AG10803 (cell line): ENCODE results near the gene IDS.
A peak's percentile ranks its signal among the peaks of the same experiment; 100 is the strongest.

Experiments
- DNase-seq: peaks from one replicate; pipeline ENCODE4 v3.0.0; 2010; ENCODE audit warnings: low read depth
- H3K4me3 ChIP-seq: 2 replicates; pipeline ENCODE4 v1.5.1; 2011; ENCODE audit warnings: mild to moderate bottlenecking, low read length, control low read depth
- TF ChIP-seq, protein P1 (sequence below): conservative IDR thresholded peaks from 2 replicates; pipeline ENCODE4 v1.5.1; 2011; ENCODE audit warnings: mild to moderate bottlenecking, low read length, control low read depth, inconsistent platforms

IDS gene

GRCh38 chrX:149498767-149499166 is 6.3 kb downstream of the IDS start:
- no peak overlapping the region for H3K4me3 ChIP-seq

DNA sequence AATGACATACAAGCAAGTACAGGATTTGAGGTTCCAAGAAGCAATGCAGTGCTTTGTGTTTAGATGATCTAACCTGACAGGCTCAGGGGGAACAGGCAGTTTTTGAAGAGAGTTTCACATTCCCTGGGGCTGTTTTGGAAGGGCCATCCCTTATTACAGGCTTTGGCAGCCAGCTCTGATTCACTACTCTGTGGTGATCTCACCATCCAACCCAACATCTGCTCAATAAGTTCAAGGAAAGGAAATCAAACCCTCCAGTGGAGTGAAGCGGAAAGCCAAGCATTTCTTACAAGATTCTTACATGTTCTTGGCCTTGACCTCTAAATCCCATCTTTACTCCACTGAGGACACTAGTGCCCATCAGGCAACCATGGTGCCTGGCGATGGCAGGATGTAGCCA is 7.5 kb downstream of the IDS start:
- TF ChIP-seq, protein P1, sequence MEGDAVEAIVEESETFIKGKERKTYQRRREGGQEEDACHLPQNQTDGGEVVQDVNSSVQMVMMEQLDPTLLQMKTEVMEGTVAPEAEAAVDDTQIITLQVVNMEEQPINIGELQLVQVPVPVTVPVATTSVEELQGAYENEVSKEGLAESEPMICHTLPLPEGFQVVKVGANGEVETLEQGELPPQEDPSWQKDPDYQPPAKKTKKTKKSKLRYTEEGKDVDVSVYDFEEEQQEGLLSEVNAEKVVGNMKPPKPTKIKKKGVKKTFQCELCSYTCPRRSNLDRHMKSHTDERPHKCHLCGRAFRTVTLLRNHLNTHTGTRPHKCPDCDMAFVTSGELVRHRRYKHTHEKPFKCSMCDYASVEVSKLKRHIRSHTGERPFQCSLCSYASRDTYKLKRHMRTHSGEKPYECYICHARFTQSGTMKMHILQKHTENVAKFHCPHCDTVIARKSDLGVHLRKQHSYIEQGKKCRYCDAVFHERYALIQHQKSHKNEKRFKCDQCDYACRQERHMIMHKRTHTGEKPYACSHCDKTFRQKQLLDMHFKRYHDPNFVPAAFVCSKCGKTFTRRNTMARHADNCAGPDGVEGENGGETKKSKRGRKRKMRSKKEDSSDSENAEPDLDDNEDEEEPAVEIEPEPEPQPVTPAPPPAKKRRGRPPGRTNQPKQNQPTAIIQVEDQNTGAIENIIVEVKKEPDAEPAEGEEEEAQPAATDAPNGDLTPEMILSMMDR = peak; percentile 29
- DNase-seq = peak; percentile 68
- H3K4me3 ChIP-seq = no peak overlapping the region

More at GRCh38 chrX:149498767-149499166, 6.3 kb downstream of the IDS start:
- TF ChIP-seq, protein P1 = no peak
- no peak for DNase-seq

DNA sequence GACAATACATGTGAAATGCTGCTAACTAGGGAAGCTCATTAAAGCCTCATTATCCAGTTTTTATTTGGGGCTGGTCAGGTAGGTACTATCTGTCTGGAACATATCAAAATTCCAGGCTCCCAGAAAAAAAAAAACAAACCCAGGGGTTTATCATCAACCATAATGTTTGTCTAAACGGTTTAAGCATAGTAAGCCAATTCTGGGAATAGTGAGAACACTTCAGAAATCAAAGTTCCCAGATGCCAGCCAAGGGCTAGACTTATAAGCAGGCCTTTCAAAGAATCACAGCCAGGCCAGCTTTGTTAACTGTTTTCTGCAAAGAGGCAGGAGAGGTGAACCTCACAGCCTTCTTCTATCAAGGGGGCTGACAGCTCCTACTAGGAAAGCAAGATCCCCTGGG is 8.1 kb downstream of the IDS start:
- H3K4me3 ChIP-seq = no peak overlapping the region
- TF ChIP-seq, protein P1 = no peak
- DNase-seq = no peak

- TF ChIP-seq, protein P1 = no peak
- DNase-seq = peak; percentile 79
Observed at GRCh38 chrX:149495573-149496071, 9.5 kb downstream of the IDS start.

DNA sequence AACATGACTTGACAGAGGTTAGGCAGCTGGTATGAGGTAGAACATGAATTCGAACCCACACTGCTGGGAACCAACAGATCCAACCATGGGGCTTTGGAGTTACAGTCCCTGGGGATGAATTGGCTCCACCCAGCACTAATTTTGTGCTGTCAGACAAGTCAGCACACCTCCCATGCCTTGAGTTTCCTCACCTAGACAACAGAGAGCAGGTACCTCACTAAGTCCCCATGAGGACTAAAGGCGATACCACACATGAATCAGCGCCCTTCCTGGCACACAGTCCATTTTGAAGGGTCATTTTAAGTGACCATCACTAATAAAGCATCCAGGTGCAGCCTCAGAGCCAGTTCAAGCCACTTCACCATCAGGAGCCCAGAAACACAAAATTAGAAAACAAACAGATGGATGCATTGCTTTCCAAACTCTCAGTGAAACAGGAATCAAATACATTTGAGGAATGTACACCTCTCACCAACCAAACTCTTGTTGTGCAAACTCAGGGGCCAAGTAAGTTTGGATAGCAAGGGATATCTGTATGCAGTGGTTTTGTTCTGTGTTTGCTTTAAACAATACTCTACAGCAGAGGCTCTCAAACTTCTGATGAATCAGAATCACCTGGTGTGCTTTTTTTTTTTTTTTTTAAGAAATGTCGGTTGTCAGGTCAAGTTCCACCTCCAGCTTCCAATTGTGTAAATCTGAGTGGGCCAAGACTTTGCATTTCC is 10.1 kb downstream of the IDS start:
- DNase-seq = peak; percentile 6
- no peak overlapping the region for H3K4me3 ChIP-seq
- TF ChIP-seq, protein P1 = no peak

More at GRCh38 chrX:149495573-149496071, 9.5 kb downstream of the IDS start:
- H3K4me3 ChIP-seq = no peak overlapping the region

DNA sequence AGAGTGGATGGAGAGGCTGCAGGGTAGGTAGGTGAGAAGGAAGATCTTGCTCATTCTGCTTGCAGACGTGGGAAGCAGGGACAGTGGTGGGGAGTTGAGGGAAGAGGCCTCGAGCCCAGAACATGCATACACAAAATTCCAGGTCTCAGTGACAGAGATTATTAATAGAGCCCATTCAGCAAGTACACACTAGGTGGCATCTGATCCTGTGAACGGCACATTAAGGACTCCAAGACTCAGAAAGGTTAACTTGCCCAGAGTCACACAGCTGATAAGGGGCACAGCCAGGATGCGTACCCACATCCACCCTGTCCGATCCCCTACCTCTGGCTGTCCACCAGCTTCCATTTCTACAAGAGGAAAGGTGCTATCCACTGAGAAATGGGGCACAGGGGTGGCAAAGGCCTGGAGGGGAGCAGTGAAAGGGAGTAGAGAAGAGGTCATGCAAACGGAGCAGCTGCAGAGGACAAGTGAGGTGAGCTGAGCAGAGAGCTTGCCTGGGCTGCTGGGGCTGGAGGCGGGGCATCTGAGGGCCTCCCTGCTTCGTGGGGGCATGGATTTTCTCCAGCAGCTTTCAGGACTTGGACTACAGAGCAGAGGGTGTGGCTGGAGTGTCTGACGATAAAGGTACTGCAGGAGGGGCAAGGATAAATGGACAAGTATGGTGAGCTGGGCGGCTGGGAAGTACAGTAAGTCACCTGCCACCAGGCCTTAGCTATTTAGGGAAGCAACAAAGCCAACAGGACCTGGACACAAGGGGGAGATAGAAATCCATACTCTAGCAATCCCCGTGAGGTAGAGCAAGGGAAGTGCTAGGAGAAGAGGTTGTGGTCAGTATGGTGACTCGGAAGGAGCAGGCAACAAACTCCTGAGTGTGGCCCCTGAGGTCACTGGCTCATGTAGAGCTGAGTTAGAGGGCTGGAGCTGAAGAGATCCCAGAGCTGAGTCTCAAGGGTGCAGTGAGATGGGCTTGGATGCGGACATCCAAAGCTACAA is 11.2 kb downstream of the IDS start:
- TF ChIP-seq, protein P1 = no peak
- H3K4me3 ChIP-seq = no peak overlapping the region
- no peak for DNase-seq
